Kidney capillary endothelial cell (primary cell): ENCODE results near the gene MEGF6.

Experiments used
- DNase-seq: peaks from one replicate; pipeline ENCODE4 v3.0.0-alpha.2; 2018; ENCODE audit warnings: low spot score

MEGF6 gene

DNA sequence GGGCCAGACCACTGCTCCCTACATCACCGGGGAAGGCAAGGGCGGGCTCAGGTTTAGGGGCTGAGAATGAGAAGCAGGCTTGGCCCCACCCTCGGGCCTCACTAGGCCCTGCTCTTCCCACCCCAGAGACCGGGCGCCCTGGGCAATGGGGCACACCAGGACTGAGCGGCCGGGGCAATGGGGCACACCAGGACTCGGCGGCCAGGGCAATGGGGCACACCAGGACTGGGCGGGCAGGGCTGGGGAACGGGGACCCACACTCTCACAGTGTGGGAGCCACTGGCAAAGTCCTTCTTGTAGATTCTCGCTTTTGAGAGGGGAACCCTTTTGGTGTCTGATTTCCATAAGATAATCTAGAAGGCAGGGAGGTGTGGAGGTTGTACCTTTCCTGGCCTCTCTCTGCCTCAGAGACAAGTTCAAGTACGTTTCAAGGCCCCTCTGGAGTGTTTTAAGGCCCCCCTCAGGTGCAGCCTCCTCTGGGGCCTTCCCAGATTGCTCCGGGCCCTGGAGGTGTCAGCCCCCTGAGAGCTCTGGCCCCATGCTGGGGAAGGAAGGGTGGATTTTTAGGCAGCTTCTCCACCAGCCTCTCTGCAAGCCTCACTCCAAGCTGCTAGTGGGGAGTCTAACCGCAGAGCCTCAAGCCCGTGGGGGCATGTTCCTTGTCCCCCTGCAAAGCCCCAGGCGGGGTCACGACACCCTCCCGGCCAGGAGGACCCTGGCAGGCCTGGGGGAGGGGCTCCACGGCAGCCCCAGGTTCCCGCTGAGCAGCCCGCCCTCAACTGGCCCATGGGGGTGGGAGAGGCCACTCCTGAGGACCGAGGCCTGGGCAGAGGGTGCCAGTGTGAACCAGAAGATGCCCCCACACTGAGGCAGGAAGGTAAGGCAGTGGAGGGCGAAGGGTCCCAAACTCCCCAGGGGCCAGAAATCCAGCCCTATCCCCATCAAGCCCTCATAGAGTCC is 90.6 kb downstream of the MEGF6 start:
- DNase-seq, result no peak

DNA sequence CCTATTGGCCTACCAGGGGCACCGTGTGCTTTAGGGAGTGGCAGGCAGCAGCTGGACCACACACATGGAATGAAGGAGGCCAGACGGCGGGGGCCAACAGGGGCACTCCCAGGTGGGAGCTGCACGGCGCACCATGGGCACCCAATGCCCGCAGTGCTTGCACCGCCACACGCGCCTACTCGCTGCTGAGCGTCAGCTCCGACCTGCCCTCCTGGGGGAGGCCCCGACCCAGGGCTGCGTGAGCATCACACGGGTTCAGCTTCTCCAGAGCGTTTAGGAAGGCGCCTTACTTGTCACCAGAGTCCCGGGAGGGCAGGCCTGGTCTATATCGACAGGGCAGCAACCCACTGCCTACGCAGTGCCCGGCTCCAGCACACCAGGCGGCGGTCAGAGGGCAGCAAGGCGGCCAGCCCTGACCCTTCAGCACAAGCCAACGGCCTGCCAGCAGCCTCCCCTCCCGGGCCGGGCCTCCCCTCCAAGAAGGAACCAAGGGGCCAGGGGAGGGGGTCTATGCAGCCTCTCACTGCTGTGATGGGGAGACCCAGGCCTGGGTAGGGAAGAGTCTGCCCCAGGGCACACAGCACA is 91.9 kb downstream of the MEGF6 start:
- DNase-seq, result no peak

DNA sequence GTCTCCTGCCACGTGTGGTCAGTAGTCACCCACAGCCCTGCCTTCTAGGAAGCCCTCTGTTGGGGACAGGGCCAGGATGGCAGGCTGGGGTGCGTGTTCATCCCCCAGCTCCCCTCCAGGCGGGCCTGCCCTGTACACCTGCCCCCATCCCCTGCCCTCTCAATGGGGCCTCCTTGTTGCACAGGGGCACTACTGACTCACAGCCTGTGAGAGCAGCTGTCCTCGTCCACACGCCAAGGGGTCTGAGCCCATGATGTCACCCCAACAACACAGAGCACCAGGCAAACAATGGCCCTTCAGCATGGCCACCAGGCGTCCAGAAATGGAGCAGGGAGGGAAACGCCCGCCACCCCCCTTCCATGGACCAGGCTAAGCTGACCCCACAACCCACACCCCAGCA is 92.6 kb downstream of the MEGF6 start:
- DNase-seq, result no peak

DNA sequence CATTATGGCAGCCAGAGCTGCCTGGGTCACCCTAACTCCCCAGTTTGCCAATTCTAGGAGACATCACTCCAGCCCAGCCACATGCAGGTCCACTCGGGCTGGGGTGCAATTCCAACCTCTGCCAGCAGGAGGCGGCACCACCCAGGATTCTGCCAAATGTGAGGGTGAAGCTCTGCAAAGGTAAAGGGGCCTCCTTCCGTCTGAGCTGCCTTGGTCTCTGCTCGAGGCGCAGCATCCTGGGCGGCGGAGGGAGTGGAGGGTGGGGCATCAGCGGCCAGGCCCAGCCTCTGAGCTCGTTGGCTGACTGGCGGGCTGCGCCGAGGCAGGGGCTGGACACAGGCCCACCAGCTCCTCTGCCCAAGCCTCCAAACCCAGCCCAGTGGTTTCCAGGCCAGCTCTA is 93.1 kb downstream of the MEGF6 start:
- DNase-seq, result no peak

DNA sequence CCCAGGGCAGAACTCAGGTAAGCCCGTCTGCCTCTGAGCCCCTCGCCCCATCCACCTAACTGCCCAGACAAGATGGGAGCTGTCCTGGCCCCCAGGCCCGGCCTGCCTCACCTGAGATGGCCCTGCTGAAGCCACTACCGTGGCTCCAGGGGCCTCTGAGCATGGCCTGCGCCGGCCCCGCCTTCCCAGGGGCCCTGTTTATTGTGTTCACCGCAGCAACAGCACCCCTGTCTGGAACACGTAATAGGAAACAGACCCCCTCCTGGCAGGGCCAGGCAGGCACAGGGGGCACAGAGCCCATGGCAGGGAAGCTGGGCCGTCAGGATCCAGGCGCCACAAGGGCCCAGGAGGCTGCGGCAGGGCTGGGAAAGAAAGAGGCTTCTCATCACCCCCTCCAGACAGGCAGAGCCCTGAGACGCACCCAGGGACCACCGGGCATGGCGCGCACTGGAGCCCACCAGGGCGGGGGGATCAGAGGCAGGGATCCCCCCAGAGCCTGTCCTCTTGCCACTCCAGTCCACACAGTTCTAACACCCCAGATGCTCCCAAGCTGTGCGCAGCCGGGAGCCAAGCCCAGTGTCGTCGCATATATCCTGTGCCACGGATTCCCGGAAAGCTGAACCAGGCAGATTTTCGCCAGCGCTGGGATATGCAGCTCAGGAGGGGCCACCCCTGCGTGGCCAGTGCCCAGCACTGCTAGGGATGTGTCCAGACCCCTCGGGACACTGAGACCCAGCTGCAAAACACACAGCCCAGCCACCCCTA is 94.2 kb downstream of the MEGF6 start:
- no peak for DNase-seq

DNA sequence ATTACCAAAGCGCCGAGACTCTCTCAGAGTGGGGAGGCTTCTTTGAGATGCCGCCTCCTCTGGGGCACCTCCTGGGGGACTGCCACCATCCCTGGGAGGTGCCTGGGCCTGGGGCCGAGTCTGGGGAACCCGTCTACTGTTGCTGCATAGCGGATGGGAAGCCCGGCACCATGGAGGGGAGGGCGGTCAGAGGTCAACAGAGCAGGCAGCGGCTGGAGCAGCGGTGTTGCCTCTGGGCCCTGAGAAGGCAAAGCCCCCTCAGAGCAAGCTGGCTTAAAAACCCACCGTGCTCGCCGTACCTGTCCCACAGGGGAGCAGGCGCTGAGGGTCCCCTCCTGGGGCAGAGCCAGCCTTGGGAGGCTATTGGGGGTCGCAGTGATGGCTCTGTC is 94.8 kb downstream of the MEGF6 start:
- no peak for DNase-seq

DNA sequence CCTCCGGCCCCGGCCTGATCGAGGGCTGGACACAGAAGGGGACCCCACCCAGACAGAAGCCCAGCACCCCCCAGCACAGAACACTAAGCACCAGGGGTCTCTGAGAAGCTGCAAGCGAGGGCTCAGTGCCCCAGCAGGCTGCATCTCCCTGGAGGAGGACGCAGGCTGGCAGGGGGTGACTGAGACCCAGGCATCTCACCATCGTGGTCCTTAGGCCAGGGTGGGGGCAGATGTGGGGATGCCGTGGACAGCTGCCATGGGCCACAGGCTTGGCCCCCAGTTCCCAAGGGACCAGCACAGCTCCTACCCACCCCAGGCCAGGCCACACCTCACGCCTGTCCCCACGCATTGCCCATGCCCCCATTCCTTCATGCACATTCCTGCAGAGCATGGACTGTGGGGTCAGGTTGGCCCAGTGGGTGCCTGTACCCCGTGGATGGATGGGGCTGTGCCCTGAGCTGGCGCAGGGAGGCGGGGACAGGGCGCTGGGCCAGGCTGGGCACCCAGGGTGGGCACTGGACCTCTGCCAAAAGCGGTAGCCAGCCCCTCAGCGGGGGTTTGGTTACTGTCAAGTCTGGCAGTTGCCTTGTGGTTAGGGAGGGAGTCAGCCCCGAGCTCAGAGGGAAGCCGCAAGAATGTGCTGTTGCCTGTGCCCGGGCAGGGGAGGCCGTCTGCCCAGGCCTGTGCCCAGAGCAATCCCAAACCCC is 95.4 kb downstream of the MEGF6 start:
- DNase-seq, result no peak

DNA sequence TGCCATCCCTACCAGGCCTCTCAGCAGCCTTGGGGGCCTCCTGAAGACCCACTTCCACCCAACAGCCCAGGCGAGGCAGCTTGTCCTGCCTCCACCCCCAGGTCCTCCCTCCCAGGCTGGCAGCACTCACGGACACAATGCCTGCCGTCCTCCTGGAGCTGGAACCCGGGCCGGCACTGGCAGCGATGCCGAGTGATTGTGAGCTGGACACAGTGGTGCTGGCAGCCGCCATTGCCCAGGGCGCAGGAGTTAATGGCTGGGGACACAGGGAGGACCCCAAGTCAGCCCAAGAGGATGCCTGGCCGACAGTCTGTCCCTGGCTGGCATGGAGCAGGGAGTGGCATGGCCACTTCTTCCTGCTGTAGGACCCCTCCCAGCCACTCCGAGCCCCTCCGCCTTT is 96.0 kb downstream of the MEGF6 start:
- DNase-seq, result no peak

DNA sequence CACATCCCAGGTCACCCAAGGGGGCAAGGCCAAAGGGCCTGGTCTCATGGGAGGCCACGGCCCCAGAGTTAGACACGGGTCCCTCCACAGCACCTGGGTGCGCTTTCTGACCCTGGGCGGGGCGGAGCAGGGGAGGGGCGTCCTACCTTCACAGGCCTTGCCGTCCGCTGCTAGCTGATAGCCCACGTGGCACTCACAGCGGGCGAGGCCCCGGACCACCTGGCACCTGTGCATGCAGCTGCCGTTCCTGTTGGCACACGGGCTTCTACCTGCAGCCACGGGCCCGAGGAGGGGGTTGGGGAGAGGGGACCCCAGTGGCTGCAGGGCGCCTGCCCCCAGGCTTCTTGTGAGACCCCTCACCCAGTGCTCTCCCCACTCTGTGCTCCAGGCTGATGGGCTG is 96.9 kb downstream of the MEGF6 start:
- DNase-seq, result no peak

DNA sequence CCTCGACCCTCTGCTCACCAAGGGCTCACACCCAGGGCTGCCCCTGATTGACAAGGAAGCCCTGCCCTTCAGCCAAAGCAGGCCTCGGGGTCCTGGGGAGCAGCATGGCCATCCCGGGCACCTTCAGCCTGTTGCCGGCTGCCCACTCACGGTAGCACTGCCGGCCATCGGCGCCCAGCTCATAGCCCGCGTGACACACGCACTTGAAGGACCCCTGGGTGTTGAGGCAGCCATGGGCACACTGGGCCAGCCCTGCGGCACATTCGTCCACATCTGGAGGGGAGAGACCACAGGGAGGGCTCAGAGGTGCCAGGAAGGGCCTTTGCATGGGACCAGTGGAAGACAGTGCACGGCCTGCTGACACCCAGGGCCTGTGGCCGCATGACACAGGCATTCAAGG is 99.5 kb downstream of the MEGF6 start:
- DNase-seq, result no peak

DNA sequence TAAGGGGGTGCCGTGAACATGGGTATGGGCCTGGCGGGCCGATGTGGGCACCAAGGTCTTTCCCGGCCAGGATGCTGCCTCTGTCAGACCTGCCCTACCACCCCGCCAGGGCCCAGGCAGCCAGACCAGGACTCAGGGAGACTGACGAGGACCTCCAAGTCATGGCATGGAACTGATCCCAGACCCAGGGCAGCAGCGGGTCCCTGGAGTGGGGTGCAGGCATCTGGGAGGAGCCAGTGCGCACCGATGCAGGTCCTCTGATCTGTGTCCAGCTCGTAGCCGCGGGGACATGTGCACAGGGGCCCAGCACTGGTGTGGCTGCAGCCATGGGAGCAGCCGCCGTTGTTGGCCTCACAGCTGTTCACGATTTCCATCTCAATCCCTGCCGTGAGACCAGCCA is 100.0 kb downstream of the MEGF6 start:
- no peak for DNase-seq

DNA sequence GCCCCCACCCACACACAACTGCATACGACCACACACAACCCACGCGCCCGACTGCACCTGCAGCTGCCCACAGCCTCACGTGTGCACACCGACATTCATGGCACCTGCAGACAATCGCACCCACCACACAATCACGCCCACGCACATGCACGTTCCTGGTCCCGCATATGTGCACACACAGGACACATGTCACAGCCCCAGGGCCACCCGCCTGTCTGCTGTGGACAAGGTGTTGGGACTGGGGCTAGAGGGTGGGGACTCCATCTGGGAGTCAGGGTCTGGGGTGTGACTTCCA is 100.4 kb downstream of the MEGF6 start:
- no peak for DNase-seq

DNA sequence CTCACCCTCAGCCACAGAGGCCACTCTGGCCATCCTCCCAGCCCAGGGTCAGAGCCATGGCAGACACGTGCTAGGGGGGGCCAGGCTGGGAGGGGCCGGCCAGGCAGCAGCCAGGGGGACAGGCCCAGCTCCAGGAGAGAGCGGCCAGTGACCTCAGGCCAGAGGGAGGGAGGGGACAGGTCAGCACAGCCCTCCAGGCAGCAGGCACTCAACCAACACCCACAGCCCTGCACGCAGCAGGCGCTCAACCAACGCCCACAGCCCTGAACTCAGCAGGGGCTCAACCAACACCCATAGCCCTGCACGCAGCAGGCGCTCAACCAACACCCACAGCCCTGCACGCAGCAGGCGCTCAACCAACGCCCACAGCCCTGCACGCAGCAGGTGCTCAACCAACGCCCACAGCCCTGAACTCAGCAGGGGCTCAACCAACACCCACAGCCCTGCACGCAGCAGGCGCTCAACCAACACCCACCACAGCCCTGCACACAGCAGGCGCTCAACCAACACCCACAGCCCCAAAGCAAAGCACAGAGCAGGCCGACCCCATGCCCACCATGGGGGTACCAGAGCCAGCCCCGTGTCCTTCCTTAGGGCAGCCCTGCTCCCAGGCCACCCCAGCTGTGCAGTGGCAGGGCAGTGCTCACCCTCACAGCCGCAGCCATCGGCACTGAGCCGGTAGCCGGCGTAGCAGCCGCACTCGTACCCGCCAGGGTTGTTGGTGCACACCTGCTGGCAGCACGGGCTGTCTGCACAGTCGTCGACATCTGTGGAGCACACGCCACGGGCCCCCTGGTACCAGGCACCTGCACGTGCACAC is 101.0 kb downstream of the MEGF6 start:
- DNase-seq, result no peak

DNA sequence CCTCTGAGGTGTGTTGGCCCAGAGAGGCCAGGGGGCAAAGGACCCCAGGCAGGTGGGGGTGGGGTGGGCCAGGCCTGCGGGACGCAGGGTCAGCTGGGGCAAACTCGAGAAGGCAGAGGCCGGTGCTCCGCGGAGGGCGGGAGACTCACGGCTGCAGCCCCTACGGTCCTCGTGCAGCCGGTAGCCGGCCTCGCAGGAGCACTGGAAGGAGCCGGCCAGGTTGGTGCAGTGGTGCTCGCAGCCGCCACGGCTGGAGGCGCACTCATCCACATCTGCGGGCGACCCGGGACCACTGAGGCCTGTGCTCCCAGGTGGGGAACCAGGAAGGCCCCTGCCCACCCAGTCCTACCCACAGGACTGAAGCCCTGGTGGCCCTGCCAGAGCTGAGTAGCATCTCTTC is 101.6 kb downstream of the MEGF6 start:
- DNase-seq, result no peak

DNA sequence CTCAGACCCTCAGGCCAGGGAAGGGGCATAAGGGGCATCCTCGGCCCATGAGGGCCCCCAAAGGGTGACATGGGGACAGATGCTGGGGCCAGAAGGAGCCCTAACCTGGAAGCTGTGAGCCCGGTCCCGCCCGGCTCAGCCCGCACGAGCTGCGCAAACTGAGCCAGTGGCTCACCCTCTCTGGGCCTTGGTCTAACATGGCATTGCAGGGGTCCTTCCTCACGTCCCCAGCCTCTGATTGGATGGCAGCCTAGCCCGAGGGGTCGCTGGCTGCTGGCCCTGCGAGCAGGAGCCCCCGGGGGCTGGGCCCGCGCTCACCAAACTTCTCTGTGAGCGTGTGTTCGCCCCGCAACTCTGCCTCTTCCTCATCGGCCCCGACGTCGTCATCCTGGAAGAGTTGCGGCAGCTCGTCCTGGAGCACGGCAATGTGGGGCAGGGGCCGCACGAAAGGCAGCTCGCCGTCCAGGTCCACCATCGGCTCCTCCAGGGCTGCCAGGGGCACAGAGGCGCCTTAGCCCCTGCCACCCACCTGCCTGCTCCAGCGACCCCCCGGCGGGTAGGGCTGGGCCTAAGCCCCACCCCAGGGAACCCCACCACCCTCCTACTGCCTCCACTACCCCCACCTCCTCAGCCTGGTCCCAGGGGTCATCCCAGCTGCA is 102.4 kb downstream of the MEGF6 start:
- no peak for DNase-seq

DNA sequence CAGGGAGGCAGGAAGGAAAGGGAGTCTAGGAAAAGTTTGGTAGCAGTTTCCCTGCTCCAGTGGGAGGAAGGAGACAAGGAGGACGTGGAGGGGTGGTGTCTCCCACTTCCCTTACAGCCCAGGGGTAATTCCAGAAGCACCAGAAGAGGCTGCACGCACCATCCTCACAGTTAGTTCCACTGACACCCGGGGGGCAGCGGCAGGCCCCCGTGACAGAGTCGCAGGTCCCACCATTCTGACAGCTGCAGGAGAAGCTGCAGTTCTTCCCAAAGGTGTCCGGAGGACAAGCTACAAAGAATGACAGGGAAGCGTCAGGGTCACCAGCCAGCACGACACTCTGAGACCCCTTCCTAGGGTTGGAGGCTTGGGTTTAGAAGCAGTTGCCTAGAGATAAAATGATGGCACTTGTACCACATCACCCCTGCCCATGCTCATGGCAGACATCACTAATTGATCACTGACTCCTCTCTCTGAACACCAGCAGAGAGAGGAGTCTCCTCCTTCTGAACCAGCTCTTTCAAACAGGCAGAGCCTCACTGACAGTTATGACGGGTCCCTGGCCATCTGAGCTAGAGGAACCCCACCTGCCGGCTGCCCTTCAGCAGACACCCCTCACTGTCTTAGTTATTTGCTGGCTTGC is 103.6 kb downstream of the MEGF6 start:
- DNase-seq, result no peak

DNA sequence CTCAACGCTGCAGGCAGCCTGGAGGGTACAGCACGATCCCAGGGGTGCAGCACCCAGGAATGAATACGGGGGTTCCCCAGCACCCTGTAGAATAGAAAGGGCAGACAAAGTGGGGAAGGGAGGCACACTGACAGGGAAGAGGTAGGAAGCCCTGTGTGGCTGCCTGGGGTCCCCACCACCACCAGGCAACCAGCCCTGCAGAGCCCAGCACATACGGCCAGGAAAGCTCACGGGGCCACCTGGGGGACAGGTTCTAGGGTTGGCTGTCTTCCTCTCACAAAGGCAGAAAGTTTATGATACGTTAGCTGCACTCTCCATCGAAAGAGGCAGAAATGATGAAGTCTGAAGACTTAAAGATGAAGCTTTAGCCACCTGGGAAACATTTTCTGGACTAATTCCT is 104.4 kb downstream of the MEGF6 start:
- DNase-seq, result no peak

DNA sequence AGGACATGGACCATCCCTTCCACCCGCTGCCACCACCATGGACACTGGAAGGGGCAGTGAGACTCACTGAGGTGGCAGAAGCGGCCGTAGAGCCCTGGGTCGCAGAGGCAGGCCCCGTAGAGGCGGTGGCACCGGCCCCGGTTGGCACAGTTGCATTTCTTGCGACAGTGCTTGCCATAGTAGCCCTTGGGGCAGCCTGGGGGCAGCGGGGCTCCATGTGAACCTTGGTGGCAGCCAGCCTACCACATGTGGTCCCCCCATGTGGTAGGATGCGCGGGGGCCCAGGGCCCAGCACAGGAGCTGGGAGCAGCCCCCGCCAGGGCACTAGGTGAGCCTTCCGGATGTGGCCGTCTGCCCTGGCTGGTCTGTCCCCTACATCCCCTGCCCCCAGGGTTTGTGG is 105.3 kb downstream of the MEGF6 start:
- DNase-seq, result no peak

DNA sequence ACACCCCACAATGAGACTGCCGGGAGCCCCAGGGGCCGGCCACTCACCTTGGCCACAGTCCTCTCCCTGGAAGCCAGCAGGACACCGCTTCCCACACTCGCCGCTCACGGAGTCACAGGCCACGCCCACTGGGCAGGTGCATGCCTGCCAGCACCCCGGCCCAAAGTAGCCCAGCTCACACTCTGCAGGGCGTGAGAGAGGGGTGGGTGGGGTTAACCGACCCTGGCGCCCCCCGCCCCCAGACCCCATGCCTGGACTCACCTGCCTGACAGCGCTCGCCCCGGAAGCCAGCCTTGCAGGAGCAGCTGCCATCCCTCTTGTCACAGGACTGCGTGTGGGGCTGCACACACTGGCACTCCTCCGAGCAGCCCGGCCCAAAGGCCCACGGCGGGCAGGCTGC is 106.1 kb downstream of the MEGF6 start:
- no peak for DNase-seq

DNA sequence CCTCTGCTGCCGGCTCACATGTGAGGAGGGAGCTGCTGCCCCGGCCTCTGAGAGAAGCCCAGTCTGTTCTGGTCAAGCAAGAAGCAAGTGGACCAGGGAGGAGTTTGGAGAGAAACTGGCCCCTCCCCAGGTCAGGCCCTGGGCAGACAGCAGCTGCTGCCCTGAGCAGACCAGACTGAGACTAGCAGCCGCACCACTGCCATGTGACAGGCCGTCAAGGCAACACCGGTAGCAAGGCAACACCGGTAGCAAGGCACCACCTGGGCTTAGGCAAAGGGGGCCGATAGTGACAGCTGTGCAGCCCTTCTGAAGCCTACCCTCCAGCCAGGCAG is 106.5 kb downstream of the MEGF6 start:
- DNase-seq, result no peak
